ENCODE results near the gene TPM4.

DNA sequence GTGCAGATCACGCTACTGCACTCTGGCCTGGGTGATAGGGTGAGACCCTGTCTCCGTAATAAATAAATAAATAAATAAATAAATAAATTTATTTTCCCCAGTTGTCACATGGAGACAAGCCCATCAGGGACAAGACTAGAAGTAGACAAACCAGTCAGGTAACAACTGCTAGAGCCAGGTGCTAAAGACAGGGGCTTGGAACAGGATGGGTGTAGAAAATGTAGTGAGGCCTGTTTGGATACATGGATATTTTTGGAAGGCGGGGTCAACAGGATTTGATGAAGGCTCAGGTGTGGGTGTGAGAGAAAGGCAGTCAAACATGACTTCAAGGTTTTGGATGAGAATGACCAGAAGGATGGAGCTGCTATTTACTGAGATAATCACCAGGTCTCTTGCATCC is 27.7 kb upstream of the TPM4 start:
- TF ChIP-seq POLR2A (IDR thresholded peaks at IDR 0.05) = no peak
- TF ChIP-seq, protein P1, sequence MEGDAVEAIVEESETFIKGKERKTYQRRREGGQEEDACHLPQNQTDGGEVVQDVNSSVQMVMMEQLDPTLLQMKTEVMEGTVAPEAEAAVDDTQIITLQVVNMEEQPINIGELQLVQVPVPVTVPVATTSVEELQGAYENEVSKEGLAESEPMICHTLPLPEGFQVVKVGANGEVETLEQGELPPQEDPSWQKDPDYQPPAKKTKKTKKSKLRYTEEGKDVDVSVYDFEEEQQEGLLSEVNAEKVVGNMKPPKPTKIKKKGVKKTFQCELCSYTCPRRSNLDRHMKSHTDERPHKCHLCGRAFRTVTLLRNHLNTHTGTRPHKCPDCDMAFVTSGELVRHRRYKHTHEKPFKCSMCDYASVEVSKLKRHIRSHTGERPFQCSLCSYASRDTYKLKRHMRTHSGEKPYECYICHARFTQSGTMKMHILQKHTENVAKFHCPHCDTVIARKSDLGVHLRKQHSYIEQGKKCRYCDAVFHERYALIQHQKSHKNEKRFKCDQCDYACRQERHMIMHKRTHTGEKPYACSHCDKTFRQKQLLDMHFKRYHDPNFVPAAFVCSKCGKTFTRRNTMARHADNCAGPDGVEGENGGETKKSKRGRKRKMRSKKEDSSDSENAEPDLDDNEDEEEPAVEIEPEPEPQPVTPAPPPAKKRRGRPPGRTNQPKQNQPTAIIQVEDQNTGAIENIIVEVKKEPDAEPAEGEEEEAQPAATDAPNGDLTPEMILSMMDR (IDR thresholded peaks at IDR 0.05) = no peak

Data from prostate gland (tissue), 2 donors.